Epithelial cell of esophagus (primary cell): ENCODE data around the gene RPL22L1.
A peak's percentile ranks its signal among the peaks of the same experiment; 100 is the strongest.

Experiments used
- DNase-seq: peaks from one replicate; pipeline ENCODE4 v3.0.0; 2010; ENCODE audit warnings: low read depth
- H3K4me3 ChIP-seq: 2 replicates; pipeline ENCODE4 v1.5.1; 2011; ENCODE audit warnings: mild to moderate bottlenecking, low read length, control low read depth
- TF ChIP-seq, protein P1 (sequence below): IDR thresholded peaks from 2 replicates; pipeline ENCODE4 v1.5.1; 2011; ENCODE audit warnings: low read depth, mild to moderate bottlenecking, low read length, control low read depth, inconsistent platforms; ENCODE audit not compliant: insufficient read depth; ENCODE audit errors: missing control alignments

RPL22L1 gene

DNA sequence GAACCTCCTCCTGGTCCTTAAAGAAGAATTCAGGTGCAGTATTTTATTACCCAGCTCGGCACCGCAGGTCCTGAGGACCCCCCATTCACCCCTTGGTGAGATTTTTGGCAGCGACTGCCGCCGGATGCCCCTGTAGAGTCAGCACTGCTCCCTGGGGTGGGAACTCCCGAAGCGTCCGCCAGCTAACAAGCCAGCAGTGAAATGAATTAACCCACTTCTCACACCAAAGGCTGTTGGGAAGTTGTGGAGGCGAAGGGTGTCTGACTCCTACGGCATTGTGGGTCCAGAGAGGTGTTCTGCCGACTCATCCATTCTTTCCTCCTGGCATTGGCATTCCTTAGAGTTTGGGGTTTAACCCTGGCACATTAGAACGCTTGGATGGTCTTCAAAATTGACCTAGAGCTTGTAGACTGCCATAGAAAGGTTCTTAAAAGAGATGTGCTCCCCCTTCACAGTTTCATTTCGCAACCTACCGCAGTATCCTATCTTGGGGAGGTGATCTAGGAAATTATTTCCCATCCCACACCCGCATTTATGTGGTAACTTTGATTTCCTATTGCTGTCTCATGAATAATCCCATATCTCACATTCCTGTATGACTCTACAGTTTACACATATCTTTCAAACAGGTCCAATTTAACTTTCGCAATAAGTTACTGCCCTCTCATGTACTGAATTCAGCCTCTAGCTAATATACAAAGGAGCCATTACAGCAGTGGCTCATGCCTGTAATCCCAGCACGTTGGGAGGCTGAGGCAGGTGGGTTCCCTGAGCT lies 39.3 kb upstream of the RPL22L1 start:
- TF ChIP-seq, protein P1, sequence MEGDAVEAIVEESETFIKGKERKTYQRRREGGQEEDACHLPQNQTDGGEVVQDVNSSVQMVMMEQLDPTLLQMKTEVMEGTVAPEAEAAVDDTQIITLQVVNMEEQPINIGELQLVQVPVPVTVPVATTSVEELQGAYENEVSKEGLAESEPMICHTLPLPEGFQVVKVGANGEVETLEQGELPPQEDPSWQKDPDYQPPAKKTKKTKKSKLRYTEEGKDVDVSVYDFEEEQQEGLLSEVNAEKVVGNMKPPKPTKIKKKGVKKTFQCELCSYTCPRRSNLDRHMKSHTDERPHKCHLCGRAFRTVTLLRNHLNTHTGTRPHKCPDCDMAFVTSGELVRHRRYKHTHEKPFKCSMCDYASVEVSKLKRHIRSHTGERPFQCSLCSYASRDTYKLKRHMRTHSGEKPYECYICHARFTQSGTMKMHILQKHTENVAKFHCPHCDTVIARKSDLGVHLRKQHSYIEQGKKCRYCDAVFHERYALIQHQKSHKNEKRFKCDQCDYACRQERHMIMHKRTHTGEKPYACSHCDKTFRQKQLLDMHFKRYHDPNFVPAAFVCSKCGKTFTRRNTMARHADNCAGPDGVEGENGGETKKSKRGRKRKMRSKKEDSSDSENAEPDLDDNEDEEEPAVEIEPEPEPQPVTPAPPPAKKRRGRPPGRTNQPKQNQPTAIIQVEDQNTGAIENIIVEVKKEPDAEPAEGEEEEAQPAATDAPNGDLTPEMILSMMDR = no peak
- DNase-seq = peak; percentile 97
- no peak overlapping the region for H3K4me3 ChIP-seq

DNA sequence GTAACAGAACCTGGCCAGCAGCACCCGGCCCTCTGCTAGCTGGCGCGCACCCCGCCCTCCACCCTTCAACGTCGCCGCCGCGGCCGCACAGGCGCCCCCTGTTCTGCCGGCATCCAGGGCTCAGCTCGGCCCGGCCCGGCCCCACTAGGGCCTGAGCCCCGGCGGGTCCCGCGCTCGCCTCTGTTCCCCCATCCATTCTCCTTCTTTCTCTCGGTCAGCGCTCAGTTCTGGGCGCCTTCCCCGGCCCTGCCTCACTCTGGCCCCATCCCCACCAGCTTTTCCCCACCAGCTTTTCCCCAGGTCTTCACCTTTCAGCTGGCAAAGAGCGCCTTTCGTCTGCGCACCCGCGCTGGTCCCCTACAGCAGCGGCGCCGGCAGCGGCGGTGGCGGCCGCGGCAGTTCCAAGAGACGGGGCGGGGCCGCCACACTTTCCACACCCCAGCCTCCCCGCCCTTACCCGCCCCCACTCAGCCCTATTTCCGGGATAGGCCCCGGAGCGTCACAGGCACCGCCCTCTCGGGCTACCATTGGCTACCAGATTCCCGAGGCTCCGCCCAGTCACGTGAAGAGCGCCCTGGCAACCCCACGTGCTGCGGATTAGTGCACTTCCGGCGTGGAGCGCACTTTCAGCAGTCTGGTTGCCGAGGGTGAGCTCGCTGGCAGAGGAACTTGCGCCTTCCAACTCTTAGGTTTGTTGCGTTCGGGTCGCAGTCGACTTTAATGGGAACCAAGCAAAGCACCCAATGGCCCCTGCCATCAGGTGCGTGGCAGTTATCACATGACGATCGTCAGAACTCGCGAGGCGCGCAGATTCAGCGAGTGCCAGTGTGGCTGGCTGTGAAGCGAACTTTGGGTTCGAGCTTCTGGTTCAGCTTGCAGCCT lies 38.5 kb upstream of the RPL22L1 start, which contains the start of gene EIF5A2:
EIF5A2 (minus strand) TSS at position 403 of the 882 bp plus-strand sequence. CDS start 831 bp downstream, outside the sequence.
- peak; percentile 96 for DNase-seq
- TF ChIP-seq, protein P1 = no peak
- H3K4me3 ChIP-seq = peak within 1 kb of the TSS; percentile 58

DNA sequence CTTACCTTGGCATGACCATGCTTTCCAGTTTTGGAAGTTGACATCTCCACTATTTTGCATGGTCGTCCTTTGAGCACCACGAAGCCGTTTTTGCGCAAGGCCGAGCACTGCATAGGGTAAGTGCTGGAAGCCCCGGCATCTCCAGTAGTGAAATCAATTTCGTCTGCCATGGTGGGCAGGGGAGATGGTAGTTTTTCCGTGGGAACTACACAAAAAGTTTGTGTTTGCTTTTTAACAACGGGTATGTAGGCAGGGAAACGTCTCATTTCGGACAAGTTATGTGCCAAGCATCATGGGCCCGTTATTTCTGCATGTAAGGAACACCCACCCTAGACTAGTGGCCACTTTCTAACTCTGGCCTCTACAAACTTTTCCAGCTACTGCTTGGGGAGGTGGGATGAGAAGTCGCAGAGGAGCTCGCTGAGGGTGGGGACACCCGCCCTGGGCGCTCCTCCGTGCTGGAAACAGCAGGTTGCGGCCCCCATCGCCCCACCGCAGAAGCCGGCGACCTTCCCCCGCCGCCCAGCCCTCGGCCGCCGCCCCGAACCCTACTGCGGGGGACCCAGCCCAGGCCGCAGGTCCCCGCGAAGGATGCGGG lies 37.7 kb upstream of the RPL22L1 start:
- DNase-seq = peak; percentile 1
- TF ChIP-seq, protein P1 = no peak
- H3K4me3 ChIP-seq = peak overlapping the region; percentile 58

DNA sequence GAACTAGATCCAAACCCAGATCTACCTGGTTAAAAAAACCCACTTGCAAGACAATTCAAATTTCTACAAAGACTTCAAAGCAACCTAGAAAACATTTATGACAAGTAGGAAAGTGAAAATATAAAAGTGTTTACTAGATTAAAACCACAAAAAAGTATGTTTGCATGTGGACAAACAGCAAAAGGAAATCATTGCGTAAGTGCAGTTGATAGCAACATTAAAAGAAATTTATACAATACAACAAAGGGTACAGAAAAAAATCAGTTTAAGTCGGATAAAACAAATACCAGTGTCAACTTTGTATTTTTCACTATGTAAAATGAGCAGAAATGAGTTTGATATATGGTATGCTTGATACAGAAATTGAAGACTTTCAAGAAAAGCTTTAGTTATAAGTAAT lies 35.9 kb upstream of the RPL22L1 start:
- H3K4me3 ChIP-seq = no peak overlapping the region
- no peak for DNase-seq
- TF ChIP-seq, protein P1 = no peak

DNA sequence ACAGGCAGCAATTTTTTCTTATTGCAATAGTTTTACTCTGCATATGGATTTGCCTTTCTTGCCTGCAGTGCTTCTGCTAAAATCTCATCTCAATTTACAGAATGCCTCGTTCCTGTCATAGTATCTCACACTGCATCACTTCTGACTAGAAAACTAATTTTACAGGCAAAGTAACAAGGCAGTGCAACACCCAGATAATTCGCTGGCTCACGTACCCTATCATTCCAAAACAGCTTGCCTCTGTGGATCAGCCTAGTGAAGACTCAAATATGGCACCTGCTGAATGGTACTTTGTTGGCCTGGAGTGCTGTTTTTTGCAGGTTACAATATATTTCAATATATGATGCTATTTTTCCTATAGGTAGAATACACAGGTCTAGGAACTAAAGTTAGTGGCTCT lies 33.1 kb upstream of the RPL22L1 start:
- TF ChIP-seq, protein P1 = no peak
- no peak overlapping the region for H3K4me3 ChIP-seq
- no peak for DNase-seq

DNA sequence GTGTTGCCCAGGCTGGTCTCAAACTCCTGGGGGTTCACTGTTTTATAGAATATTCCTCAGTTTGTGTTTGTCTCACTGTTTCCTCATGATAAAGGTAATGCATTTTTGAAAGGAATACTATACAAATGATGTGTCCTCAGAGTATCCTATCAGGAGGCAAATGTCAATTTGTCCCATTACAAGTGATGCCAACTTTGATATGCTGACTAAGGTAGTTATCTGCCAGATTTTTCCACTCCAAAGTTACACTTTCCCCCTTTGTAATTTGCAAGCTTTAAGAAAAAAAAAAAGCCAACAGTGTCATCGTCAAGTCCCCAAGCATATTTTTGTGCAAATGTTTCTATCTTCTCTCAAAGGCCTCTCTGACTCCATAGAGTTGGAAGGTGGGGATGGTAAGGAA lies 29.5 kb upstream of the RPL22L1 start:
- no peak overlapping the region for H3K4me3 ChIP-seq
- DNase-seq = no peak
- TF ChIP-seq, protein P1 = no peak
